HG02678 (cell line): ENCODE results near the gene ARMC9.
A peak's percentile ranks its signal among the peaks of the same experiment; 100 is the strongest.
"Not testable (repeated sequence)": the region's sequence is repeated elsewhere in the genome, so short reads cannot be mapped to it uniquely, and the experiment has no call there.

Experiments used
- ATAC-seq: cut with Tn5 transposase; IDR thresholded peaks from one replicate; pipeline ENCODE4 v1.9.1; 2021; ENCODE audit warnings: mild to moderate bottlenecking, moderate library complexity; ENCODE audit not compliant: unreplicated experiment

Gene ARMC9

GRCh38 chr2:231278868-231279267 lies 80.4 kb downstream of the ARMC9 start:
- ATAC-seq, result no peak

GRCh38 chr2:231280846-231281245 lies 82.4 kb downstream of the ARMC9 start:
- no peak for ATAC-seq

DNA sequence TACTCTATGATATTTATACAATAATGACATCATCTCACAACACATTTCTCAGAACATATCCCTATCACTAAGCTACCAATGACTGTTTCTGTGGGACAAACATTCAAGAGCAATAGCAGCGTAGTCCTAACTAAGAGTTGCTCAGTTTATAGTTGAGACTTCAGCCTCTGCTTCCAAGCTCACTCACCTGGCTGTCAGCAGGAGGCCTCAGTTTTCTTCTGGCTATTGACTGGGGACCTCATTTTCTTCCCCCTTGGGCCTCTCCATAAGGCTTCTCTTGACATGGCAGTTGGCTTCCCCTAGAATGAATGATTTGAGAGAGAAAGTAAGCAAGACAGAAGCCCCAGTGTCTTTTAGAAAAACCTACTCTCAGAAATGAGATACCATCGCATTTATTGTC lies 85.9 kb downstream of the ARMC9 start:
- ATAC-seq, result no peak

DNA sequence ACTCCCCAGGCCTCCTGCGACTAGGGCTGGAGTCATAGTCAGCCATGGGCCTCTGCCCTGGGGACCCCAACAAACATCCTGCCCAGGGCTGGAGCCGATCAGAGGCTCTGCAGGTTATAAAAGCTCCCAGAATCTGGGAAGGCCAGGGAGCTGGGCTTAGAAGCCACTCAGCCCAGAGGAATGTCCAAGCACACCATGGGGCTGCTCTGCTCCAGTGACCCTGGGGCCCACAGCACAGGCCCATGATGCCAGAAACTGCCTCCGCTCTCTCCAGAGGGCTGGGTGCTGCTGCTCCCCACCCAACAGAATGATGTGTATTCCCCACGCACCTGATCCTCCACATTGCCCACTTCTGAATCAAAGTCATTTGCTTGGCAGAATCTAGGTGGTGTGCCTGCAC lies 88.5 kb downstream of the ARMC9 start:
- no peak for ATAC-seq

DNA sequence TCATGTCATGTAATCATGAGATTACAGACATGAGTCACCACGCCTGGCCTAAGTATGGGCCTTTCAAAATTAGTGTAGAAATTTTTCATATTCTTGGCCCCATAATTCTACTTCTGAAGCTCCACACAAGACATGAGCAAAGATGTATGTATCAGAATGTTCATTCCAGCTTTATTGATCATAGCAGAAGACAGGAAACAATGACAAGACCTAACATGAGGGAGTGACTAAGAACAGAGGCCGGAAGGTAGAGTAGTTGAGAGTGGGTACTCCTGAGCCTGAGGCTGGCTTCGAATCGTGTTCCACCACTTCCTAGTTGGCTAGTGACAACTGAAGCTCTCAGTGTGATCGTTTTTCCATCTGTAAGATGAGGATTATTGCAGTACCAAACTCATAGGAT lies 89.3 kb downstream of the ARMC9 start:
- no peak for ATAC-seq

- no peak for ATAC-seq
Observed at GRCh38 chr2:231288590-231288989, 90.2 kb downstream of the ARMC9 start.

DNA sequence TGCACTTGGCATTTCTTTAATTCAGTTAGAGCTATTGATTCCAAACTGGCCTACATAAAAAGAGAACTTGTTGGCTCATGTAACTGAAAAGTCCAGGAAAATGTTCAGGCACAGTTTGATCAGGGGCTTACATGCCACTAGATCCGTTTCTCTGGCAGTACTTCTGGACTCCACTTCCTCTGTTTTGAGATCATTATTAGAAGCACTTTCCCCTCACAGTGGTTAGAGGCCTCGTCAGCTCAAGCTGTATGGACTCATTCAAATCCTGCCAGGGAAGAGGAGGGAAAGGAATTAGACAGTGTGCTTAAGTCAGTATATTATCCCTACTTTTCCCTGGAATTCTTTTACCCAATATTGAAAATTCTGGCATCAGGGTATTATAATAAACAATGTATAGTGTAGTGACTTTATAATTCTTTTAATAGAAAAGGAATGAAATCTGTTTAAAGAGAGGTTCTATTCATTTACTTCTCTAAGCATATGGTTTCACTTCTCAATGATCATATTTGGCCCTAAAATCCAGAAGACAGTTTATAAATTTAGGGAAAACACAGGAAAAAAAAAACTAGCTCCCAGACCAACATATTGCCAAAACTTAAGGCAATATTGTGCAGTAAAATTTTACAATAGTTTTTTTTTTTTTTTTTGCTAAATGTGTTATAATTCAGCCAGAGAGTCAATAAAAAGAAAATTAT lies 92.0 kb downstream of the ARMC9 start:
- ATAC-seq, result no peak

- no peak for ATAC-seq
Observed at GRCh38 chr2:231292472-231293134, 94.2 kb downstream of the ARMC9 start.

DNA sequence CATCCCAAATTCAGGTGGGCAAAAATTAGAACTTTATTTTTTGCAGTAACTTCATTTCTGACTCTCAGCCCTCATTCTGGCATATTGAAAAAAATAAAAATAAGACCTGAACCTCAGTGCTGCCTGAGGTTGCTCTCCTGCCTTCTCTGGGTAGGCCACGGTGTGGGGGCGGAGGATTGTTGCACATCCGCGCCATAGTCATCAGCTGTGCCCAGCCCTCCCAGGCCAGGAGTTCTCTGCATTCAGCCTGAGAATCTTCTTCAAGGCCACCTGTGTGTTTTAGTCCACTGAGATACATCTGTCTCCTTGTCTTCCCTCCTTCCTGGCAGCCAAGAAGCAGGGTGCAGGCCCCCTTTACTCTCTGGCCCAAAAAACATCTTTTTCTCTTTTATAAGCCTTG lies 94.7 kb downstream of the ARMC9 start:
- no peak for ATAC-seq

- no peak for ATAC-seq
Observed at GRCh38 chr2:231294116-231294515, 95.7 kb downstream of the ARMC9 start.

- ATAC-seq, result no peak
Observed at GRCh38 chr2:231294571-231295362, 96.3 kb downstream of the ARMC9 start.

DNA sequence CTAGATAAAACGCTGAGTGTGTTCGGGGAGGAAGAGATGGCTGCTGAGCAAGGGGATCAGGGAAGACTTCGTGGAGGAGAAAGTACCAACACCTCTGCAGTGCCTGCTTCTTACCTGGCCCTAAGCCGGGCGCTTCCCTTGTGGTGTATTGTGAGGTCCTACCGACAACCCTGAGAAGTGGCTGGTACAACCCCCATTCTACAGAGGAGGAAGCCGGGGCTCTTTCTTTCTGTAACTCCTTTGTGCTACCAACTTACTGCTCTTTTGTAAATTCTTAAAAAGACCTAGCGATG lies 96.9 kb downstream of the ARMC9 start:
- no peak for ATAC-seq

- ATAC-seq, result no peak
Observed at GRCh38 chr2:231296401-231296974, 98.1 kb downstream of the ARMC9 start.

GRCh38 chr2:231297108-231297908 lies 98.9 kb downstream of the ARMC9 start:
- ATAC-seq, result peak; percentile 59

DNA sequence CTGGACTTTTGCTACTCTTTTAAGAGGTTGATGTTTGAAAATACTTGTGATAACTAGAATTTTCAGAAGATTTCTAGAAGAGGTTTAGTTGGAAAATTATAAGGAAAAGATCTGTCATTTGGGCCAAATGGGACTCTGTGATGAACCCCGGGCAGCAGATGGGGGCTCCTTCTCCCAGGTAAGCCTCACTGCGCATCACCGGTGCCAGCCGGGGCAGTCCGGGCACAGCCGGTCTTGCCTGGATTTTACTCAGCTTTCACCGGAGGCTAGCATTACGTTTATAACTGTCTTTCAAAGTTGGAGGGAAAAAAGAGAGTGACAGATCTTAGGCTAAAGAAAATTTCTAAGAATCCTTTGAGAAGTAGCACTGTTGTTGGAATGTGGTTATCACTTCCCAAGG lies 99.7 kb downstream of the ARMC9 start:
- no peak for ATAC-seq

DNA sequence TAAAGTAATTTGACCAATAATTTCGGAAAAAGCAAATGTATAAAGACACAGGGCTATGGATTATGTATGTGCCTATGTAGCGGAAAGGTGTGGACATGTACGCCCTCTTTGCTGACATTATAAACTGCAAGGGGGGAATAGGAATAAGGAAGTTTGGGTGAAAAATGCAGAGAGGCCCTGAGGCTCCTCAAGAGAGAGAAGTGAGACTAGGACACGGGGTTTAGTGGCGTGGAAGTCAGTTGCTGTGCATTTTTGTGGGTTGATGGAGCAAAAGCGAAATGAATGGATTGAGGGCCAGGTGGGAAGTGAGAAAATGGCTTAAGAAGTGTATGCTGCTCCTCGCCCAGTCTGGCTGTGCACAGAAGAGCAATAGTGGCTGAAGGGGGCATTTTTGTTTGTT lies 100.8 kb downstream of the ARMC9 start:
- ATAC-seq, result no peak

GRCh38 chr2:231300020-231300721 lies 101.7 kb downstream of the ARMC9 start:
- no peak for ATAC-seq

GRCh38 chr2:231300722-231301076 lies 102.3 kb downstream of the ARMC9 start:
- no peak for ATAC-seq

DNA sequence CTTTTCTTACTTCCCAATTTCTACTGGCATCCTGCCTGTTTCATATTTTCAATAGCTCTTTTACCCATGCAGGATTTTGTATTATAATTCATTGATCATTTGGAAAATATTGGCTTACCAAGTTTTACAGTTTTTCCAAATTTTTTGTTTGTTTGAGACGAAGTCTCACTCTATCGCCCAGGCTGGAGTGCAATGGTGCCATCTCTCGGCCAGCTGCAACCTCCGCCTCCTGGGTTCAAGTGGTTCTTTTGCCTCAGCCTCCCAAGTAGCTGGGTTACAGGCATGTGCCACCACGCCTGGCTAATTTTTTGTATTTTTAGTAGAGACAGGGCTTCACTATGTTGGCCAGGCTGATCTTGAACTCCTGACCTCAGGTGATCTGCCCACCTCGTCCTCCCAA lies 105.8 kb downstream of the ARMC9 start:
- ATAC-seq, result not testable (repeated sequence)

GRCh38 chr2:231305221-231305620 lies 106.8 kb downstream of the ARMC9 start:
- no peak for ATAC-seq
